GM18520 (cell line): ENCODE measurements around the gene PIK3R2.
"Not testable (repeated sequence)": the region's sequence is repeated elsewhere in the genome, so short reads cannot be mapped to it uniquely, and the experiment has no call there.

Experiments
- ATAC-seq: cut with Tn5 transposase; IDR thresholded peaks from one replicate; pipeline ENCODE4 v1.9.1; 2021; ENCODE audit not compliant: unreplicated experiment

The PIK3R2 gene

DNA sequence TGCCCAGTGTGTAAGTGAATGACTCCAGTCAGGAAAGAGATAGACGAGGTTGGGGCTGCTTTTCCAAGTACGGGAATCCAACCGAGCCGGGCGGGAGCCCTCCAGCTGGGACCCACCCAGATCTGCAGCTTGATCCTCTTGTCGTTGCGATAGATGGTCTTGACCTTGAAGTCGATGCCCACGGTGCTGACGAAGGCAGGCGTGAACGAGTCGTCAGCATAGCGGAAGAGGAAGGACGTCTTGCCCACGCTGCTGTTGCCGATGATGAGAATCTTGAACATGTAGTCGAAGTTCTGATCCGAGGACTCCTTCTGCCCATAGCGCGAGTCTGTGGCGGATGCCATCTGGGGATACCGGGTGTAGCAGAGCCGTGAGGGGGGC is 49.4 kb downstream of the PIK3R2 start:
- ATAC-seq = no peak

DNA sequence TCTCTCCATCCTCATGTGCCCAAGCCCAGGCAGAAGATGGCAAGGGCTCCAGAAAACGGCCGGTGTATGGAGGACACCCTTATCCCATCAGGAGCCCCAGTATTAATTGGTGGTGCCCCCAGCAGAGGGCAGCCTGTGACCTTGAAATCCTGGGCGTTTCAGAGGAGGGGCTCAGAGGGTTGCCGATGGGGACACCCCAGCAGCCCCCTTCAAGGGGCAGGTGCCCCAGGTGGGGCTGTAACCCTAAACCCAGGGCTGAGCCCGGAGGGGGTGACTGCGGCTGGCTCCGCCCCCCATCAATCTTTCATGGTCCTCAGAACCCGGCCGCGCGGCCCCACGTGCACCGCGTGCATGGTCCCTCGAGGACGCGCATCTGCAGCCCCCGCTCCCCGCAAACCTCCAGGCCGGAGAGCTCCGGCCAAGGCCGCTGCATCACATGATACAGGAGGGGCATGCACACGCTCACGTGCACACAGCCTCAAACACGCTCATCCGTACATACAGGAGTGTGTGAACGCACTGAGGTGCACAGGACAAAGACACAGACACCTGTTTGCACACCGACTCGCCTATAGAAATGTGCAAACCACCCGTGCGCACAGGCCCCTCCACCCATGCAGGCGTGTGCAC is 49.9 kb downstream of the PIK3R2 start:
- ATAC-seq = no peak

DNA sequence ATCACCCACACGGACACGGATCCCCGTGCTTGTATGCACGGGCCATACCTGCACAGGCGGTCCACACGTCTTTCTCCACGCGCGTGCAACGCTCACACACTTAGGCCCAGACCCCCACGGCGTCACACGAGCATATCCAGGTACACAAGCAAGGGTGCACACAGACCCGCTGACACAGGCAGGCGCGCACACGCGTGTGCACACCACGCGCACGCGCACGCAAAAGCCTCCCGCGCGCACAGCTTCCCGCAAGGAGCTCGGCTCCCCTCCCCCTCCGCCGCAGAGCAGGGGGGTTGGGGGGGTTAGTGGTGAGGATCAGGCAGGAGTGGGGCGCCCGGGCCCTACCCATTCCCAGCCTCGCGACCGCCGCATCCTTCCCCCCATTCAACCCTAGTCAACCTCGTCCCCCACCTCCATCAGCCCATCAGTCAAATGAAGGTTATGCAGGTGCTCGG is 50.5 kb downstream of the PIK3R2 start:
- ATAC-seq = no peak

DNA sequence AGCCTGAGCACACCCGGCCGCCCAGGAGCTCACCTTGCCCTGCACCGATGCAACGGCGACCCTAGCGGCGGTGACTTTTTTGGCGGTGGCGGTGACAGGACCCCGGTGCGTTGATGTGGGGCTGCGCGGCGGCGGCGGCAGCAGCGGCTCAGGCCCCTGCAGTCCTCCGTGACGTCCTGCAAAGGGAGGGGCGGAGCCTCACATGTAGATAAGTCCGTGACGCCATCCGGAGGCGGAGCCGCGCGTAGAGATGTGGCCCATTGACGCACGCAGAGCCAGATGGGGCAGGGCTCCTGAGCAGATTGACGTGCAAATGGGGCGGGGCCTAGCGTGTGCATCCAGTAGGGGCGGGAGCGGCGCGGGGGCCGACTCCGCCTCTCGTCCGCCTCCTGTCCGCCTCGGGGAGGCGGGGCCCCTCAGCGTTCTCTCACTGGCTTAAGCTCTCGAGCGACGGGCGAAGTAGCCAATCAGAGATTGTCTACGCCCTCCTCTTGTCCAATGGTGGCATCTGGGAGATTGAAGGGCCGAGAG is 51.0 kb downstream of the PIK3R2 start, which contains the start of gene RAB3A:
TSS of gene RAB3A (minus strand) at position 180 of the 531 bp plus-strand sequence. CDS start 1,302 bp downstream, outside the sequence.
- peak; percentile 93 for ATAC-seq

DNA sequence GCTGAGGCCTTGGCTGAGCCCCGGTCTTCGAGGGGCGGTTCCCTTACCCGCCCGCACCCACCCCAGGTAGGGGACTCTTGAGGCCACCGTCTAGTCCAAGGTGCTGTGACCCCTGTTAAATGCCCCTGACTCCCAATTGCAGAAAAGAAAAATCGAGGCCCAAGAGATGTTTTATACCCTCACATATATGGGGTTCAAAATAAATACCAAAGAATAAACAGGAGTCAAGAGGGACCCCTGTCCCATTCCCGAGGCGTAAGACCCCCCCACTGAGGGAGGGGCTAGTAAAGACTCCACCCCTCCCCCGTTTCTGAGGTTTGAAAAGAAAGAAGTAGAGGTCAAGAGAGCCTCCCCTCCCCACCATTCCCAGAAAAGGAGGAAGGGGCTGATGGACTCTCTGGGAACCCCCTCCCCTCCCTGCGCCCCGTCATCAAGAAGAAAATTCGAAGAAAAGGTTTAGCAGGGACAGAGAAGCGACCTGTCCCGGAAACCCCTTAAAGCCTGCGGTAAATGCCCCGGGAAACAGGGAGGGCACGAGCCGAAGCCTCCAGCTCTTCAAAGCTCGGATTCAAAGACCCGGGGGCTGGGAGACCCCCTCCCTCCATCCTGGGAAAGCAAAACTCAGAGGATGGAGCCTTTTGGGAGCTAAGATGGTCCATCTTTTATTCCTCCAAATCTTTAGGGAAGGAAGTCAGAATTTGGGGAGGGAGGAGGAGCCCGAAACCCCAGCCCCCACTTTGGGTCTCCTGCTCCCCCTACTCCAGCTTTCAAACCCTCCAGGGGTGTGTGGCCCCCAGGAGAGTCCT is 51.6 kb downstream of the PIK3R2 start:
- peak; percentile 2 for ATAC-seq

DNA sequence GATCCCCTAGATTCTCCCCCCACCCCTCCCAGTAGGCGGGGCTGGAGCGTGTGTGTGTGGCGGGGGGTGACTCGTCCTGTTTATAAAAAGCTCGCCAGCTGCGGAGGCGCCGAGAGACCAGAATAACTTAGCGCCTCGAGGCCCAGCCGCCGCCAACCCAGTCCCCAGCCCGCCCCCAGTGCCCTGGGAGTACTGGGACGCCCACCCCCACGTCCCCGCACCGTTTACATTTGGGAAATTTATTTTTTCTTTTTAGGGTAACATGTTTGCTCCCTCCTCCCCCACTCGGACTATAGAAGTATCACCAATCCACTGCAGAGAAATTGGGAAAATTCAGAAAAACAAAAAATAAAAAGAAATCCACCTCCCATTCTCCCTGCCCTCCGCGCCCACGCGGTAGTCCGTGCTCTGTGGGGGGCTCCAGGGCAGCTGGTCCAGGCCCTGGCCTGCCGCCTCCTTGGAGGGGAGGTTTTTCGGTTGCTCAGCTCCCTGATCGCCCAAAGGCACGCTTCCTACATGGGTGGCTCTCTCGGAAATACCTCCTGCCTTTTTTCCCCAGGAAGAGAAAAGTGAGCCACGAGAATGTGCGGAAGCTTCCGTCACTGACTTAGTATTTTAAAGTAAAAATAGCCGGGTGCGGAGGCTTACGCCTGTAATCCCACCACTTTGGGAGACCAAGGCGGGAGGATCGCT is 52.4 kb downstream of the PIK3R2 start:
- no peak for ATAC-seq

DNA sequence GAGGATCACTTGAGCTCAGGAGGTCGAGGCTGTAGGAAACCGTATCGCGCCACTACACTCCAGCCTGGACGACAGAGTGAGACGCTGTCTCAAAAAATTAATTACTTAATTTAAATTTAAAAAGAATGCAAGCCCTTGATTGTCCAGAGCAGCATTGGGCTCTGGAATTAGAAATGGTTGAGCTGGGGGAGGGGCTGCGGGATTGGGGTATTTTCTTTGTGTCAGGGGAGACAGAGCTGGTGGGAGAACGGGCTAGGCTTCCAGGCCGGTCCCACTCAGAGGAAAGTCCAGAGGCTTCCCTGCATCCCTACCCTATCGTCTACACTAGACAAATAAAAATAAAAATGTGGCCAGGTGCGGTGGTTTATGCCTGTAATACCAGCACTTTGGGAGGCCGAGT is 53.1 kb downstream of the PIK3R2 start:
- no peak for ATAC-seq

DNA sequence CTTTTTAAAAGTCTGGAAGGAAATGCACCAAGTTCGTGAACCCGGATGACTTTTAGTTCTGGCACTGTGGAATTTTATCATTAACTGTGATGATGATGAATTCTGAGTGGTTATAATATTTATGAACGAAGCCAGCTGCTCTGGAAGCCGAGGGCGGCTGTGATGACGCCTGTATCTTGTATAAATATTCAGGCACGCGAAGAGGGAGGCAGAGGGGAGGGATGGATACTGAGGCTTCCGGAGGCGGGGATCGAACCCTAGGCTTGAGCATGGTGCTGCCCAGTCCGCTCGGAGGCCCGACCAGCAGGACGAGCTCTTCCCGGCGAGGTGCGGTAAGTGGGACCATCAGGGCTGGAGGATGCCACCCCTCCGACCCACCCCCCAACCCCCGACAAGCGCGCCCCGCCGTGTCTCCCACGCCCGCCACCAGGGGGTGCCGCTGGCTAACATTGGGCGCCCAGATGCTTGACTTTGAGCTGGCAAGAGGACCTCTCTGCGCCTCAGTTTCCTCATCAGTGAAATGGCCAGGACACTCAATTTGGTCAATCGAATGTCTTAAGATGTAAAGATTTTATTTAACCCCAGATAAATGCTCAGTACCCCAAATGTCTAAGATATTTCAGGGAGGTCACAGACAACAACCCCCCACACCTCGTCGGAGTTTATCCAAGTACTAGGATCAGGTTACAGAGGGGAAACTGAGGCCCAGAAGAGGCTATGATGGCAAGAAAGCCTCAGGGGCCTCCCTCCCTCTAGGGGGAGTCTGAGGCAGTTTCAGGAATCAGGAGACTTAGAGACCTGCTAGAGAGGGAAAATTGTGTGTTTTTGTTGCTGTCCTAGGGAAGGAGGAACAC is 55.4 kb downstream of the PIK3R2 start:
- no peak for ATAC-seq

DNA sequence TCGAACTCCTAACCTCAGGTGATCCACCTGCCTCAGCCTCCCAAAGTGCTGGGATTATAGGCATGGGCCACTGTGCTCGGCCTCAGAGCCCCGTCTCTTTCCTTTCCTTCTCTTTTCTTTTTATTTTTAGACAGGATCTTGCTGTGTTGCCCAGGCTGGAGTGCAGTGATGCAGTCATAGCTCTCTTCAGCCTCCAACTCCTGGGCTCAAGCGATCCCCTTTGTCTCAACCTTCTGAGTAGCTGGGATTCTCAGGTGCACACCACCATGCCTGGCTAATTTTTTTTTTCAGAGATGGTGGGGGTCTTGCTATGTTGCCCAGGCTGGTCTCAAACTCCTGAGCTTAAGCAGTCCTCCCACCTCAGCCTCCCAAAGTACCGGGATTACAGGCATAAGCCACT is 56.9 kb downstream of the PIK3R2 start:
- not testable (repeated sequence) for ATAC-seq

DNA sequence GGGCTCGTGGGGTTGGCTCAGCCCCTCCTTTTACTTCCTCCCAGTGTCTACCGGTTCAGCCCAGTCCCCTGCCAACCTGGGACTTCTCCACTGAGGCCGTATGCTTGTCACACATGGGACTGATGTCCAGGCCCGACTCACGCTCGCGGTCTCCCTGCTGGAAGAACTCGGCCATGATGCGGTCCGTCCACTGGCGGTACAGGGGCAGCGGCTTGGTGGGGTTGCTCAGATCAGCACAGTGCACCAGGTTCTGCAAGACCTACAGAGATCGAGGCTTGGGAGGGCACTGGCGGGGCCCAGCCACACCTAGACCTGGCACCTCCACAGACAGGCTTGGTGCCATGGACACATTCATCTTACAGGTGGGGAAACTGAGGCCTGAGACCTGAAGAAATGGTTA is 58.7 kb downstream of the PIK3R2 start:
- ATAC-seq = no peak

DNA sequence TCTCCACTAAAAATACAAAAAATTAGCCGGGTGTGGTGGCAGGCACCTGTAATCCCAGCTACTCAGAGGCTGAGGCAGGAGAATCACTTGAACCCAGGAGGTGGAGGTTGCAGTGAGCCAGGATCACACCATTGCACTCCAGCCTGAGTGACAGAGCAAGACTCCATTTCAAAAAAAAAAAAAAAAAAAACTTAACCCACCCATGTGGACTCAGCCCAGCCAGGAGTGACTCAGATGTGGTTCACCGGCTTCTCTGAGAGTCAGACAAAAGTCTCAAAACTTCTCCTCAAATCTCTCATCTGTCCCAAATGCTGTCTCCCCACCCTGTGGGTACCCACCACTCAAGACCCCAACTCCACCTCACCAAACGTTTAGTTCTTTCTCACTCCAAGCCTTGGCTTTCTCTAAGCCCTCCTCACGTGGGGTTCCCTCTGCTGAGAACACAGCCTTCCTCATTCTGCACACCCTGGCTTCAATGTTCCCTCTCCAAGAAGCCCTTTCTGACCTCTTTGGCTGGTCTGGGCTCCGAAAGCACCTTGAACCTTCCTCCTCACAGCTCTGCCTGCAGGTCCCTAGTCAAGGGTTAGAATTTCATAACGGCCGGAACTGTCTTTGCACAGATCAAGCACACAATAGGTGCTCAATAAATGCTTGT is 61.9 kb downstream of the PIK3R2 start:
- ATAC-seq = no peak

DNA sequence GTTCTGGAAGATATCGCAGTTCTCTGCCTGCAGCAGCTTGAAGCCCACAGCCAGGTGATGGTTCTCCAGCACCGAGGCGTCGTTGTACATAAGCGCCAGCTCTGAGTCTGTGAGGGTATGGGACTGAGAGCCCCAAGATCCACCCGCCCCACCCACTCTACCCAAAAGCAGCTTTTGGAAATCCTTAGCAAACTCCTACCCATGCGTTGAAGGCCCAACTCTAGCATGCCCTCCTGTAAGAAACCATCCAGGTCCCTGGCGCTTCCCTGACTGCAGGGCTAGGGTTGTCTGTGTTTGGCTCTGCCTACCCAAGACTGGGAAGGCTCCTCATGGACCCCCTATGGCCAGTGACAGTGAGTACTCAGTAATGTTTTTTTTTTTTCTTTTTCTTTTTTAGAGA is 63.8 kb downstream of the PIK3R2 start:
- ATAC-seq = no peak

DNA sequence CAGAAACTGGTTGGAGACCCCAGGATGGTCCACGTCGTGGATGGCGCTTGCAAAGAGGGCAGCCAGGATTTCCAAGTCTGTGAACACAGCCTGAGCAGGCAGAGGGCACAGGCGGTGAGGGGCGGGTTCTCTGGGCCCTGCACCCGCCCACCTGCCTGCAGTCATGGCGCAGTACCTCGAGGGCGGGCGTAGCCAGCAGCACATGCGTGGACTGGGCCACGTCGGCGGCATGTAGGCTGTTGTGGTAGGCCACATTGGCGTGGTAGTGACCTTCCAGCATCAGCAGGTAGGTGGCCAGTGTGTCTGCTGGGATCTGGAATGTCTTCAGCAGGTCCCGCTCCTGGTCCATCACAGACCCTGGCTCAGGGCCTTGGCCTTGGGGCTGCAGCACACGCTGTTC is 65.2 kb downstream of the PIK3R2 start:
- ATAC-seq = no peak

DNA sequence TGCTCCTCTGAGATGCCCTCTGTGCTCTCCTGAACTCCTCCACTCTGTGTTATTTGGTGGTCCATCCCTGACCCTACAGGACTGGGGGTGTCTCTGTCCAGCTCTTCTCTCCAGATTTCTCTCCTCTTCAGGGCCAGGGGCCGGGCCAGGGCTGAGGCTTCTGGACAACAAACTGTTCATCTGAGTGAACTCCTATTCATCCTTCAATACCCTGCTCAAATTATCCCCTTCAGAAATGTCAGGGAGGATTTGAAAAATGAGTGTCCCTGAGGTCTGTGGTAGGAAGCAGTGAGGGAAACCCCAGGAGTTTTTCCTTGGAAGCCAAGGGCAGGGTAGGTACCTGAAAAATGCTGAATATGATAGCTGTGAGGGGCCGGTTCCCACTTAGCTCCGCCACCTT is 65.6 kb downstream of the PIK3R2 start:
- ATAC-seq = no peak
